ENCODE measurements around the gene TMTC1. TPM values are rescaled to one million over a fixed set of nuclear protein-coding genes. Genes with fewer than 3 reads are reported as not detected.

Gene TMTC1
- total and polyA plus RNA-seq, 9 of the 15 experiments (the other 6 are each of a cell fraction or from before 2014, with no cell fraction given) = under 0.01 to 0.18 (median 0.06) TPM; not detected in 2

DNA sequence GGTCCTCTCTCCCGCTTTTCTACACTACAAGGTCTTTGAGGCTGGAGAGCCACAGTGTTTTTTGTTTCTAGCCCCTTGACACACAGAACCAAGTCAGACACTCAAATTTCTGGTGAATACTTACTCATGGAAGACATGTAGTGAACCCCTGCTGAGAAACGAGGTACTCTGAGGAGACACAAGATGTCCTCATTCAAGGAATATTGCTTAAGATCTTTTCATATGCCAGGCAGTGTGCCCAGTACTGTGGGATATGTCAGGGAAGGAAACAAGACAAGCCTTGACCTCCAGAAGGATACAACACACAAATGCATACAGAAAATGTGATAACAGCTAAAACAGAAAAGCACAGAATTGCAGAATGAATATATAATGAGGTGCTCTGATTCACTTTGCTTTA lies 75.9 kb downstream of the TMTC1 start:
- Histone ChIP-seq H3K4me1 (replicated peaks in 1 of 2; ENCODE audit: control insufficient read depth in 2 of 2, insufficient read depth in 2 of 2, low read length in 2 of 2) (no peaks in the 10 kb centered on the region), H3K36me3 (ENCODE audit: control insufficient read depth, insufficient read depth, low read length) (no peaks in the 10 kb centered on the region), H3K4me3 (no peak overlapping the region), H2AFZ (ENCODE audit: low read depth, low read length) (no peak overlapping the region), H3K9me3 (replicated peaks; ENCODE audit: control insufficient read depth, insufficient read depth, low read depth, low read length) (no peaks in the 10 kb centered on the region), H3K79me2 (ENCODE audit: control insufficient read depth, insufficient read depth, low read length) (no peaks in the 10 kb centered on the region), H3K9me1 (ENCODE audit: control insufficient read depth, insufficient read depth, low read length) (no peaks in the 10 kb centered on the region), H4K20me1 (replicated peaks; ENCODE audit: control insufficient read depth, insufficient read depth, low read length) (no peaks in the 10 kb centered on the region), H3K9ac (ENCODE audit: insufficient read depth in 1 of 2, low read depth in 2 of 2, low read length in 2 of 2) (no peak overlapping the region), H3K27ac (ENCODE audit: extremely low read depth, low read depth, low read length) (no peak overlapping the region), H3K4me2 (ENCODE audit: insufficient read depth, low read length) (no peak overlapping the region), H3K27me3 (ENCODE audit: control insufficient read depth in 2 of 2, insufficient read depth in 2 of 2, low read length in 2 of 2) (no peaks in the 10 kb centered on the region)
- WGBS (ENCODE audit: insufficient coverage, low coverage, missing lambda C conversion rate) = 0% methylated on average over 2 of the region's 2 CpGs
- ChIA-PET CTCF (ENCODE audit: low intra/inter-chr PET ratio) (no interaction called here), POLR2A (no interaction called here)
- ATAC-seq (no peak), FAIRE-seq (no peak), DNase-seq (ENCODE audit: extremely low read depth in 1 of 4, low spot score in 3 of 4) (no peak)
- intact Hi-C loops (cut with micrococcal nuclease) = no loop called here
- in situ Hi-C loops (cut with MboI) = no loop called here
- TF ChIP-seq ETV5 (CRISPR knock-in tag; IDR thresholded peaks at IDR 0.05; ENCODE audit: low read depth) (no peak), ZHX1 (conservative IDR thresholded peaks at IDR 0.05; ENCODE audit: low read length) (no peak)
- no TSS peak for BruUV-seq (replicated peaks)

- TF ChIP-seq ZNF354B (CRISPR knock-in tag; IDR thresholded peaks at IDR 0.05) = no peak
- no peak for TF ChIP-seq SFPQ (IDR thresholded peaks at IDR 0.05; ENCODE audit: low read depth, low read length)
- no peak for TF ChIP-seq ZSCAN29 (IDR thresholded peaks at IDR 0.05)
- intact Hi-C loops (cut with micrococcal nuclease) = no loop called here
- Histone ChIP-seq H2AFZ (ENCODE audit: low read depth, low read length) (no peak overlapping the region), H3K36me3 (ENCODE audit: control insufficient read depth, insufficient read depth, low read length) (no peaks in the 10 kb centered on the region), H3K27me3 (ENCODE audit: control insufficient read depth in 2 of 2, insufficient read depth in 2 of 2, low read length in 2 of 2) (no peaks in the 10 kb centered on the region), H3K9me3 (replicated peaks; ENCODE audit: control insufficient read depth, insufficient read depth, low read depth, low read length) (no peaks in the 10 kb centered on the region), H4K20me1 (replicated peaks; ENCODE audit: control insufficient read depth, insufficient read depth, low read length) (no peaks in the 10 kb centered on the region), H3K79me2 (ENCODE audit: control insufficient read depth, insufficient read depth, low read length) (no peaks in the 10 kb centered on the region), H3K4me2 (ENCODE audit: insufficient read depth, low read length) (no peak overlapping the region), H3K9ac (ENCODE audit: insufficient read depth in 1 of 2, low read depth in 2 of 2, low read length in 2 of 2) (no peak overlapping the region), H3K4me1 (replicated peaks in 1 of 2; ENCODE audit: control insufficient read depth in 2 of 2, insufficient read depth in 2 of 2, low read length in 2 of 2) (no peaks in the 10 kb centered on the region), H3K9me1 (ENCODE audit: control insufficient read depth, insufficient read depth, low read length) (no peaks in the 10 kb centered on the region), H3K4me3 (no peak overlapping the region), H3K27ac (ENCODE audit: extremely low read depth, low read depth, low read length) (no peak overlapping the region)
- 0% methylated on average over 2 of the region's 2 CpGs for WGBS (ENCODE audit: insufficient coverage, low coverage, missing lambda C conversion rate)
- ChIA-PET POLR2A (no interaction called here), CTCF (ENCODE audit: low intra/inter-chr PET ratio) (no interaction called here)
- in situ Hi-C loops (cut with MboI) = no loop called here
- ATAC-seq (no peak), FAIRE-seq (no peak), DNase-seq (ENCODE audit: extremely low read depth in 1 of 4, low spot score in 3 of 4) (no peak)
- no TSS peak for BruUV-seq (replicated peaks)
Measured at GRCh38 chr12:29706311-29706710, 77.4 kb downstream of the TMTC1 start.

All from K562 (cell line).